Upper lobe of left lung (tissue), 4 donors: ENCODE data around the gene DLG4.

Source experiments
- POLR2AphosphoS5 ChIP-seq, 2 donors: sonication (generic); formaldehyde crosslinking; IDR thresholded peaks; one replicate each; pipeline ENCODE4 v1.5.1; 2017; ENCODE audit warnings: antibody characterized with exemption in 2 of 2
- TF ChIP-seq, protein P1 (sequence below), 6 experiments: fragments of 450-650 bp in 4 of 6; fragments of 200-600 bp in 2 of 6; sonication (generic) in 2 of 6; IDR thresholded peaks; one replicate each; pipeline ENCODE4 v1.5.1; 2016 to 2019; ENCODE audit warnings: antibody characterized with exemption in 6 of 6

DNA sequence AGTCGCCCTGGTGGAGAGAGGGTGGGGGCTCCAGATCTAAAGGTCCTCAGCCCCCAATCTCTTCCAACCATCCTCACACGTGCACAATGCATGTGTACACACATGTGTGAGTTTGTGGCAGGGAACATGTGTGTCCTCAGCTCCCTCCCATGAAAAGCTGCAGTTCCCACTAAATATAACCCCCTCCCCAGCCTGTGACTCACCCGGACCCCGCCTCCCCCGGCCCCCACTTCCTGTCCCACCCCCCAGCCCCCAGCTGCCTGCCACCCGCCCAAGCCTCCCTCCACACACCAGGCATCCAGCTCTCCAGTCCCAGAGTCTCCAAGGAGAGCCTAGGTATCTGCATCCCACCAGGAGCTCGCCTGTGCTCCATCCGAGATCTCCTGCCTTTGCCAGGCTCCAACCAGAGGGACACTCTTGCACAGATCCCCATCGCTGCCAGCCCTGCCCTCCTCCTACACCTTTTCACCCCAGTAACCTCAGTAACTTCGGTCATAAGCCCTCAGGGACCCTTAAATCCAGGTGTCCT is 3.9 kb downstream of the DLG4 start:
- TF ChIP-seq POLR2AphosphoS5 (IDR thresholded peaks at IDR 0.05): no peak
- TF ChIP-seq, protein P1, sequence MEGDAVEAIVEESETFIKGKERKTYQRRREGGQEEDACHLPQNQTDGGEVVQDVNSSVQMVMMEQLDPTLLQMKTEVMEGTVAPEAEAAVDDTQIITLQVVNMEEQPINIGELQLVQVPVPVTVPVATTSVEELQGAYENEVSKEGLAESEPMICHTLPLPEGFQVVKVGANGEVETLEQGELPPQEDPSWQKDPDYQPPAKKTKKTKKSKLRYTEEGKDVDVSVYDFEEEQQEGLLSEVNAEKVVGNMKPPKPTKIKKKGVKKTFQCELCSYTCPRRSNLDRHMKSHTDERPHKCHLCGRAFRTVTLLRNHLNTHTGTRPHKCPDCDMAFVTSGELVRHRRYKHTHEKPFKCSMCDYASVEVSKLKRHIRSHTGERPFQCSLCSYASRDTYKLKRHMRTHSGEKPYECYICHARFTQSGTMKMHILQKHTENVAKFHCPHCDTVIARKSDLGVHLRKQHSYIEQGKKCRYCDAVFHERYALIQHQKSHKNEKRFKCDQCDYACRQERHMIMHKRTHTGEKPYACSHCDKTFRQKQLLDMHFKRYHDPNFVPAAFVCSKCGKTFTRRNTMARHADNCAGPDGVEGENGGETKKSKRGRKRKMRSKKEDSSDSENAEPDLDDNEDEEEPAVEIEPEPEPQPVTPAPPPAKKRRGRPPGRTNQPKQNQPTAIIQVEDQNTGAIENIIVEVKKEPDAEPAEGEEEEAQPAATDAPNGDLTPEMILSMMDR (IDR thresholded peaks at IDR 0.05): no peak
